B cell (primary cell): ENCODE data around the gene IL31RA. TPM values are rescaled to one million over a fixed set of nuclear protein-coding genes. Genes with fewer than 3 reads are reported as not detected.

ENCODE experiments used
- ATAC-seq: fragments of 200-7000 bp; cut with Tn5 transposase; one replicate; pipeline ENCODE4 v1.10.0; 2021; ENCODE audit warnings: low read depth, mild to moderate bottlenecking, moderate number of reproducible peaks, moderate library complexity
- CTCF ChIA-PET: fragments of 350-600 bp; sonication (Branson Sonifier 250); formaldehyde crosslinking; loops from one replicate; lab custom pipeline; 2021; ENCODE audit warnings: antibody characterized with exemption, inconsistent platforms; lab: Charles Lee
- POLR2A ChIA-PET: fragments of 350-600 bp; sonication (Branson Sonifier 250); formaldehyde crosslinking; loops from one replicate; lab custom pipeline; 2021; ENCODE audit warnings: antibody characterized with exemption; lab: Charles Lee
- DNase-seq: peaks from one replicate; pipeline ENCODE4 v3.0.0; 2013
- H2AFZ ChIP-seq: 2 replicates; pipeline ENCODE4 v1.6.1; 2012; ENCODE audit warnings: mild to moderate bottlenecking, low read depth, low read length; ENCODE audit not compliant: insufficient read depth, poor library complexity, severe bottlenecking
- H3K27ac ChIP-seq, 2 donors: 1 replicate in 1 of 2; 2 replicates in 1 of 2; pipeline ENCODE4 v1.5.1; 2012 to 2013; ENCODE audit warnings: low read length in 2 of 2, mild to moderate bottlenecking in 2 of 2, moderate library complexity in 1 of 2
- H3K27me3 ChIP-seq, 4 experiments: fragments of 200-600 bp in 1 of 4; sonication (generic) in 1 of 4; replicated peaks in 1 of 4; 1 replicate in 2 of 4; 2 replicates in 2 of 4; pipeline versions ENCODE4 v1.6.1 to v1.7.0; 2013 to 2016; ENCODE audit warnings: low read length in 3 of 4, mild to moderate bottlenecking in 2 of 4, mixed read lengths in 1 of 4, moderate library complexity in 1 of 4; ENCODE audit not compliant: insufficient read depth in 4 of 4, control insufficient read depth in 3 of 4; ENCODE audit errors: control extremely low read depth in 1 of 4
- H3K36me3 ChIP-seq, 2 experiments: replicated peaks in 1 of 2; 1 replicate in 1 of 2; 2 replicates in 1 of 2; pipeline versions ENCODE4 v1.6.1 to v1.7.1; 2013; ENCODE audit warnings: low read length in 1 of 2; ENCODE audit not compliant: insufficient read depth in 2 of 2, control insufficient read depth in 1 of 2; ENCODE audit errors: control extremely low read depth in 1 of 2, extremely low read depth in 1 of 2
- H3K4me1 ChIP-seq, 2 donors: fragments of 200-600 bp in 1 of 2; sonication (generic) in 1 of 2; 1 replicate in 1 of 2; 2 replicates in 1 of 2; pipeline versions ENCODE4 v1.5.1 to v1.6.1; 2013 to 2017; ENCODE audit warnings: low read length in 2 of 2; ENCODE audit not compliant: control insufficient read depth in 2 of 2, insufficient read depth in 2 of 2
- H3K4me2 ChIP-seq: replicated peaks from 2 replicates; pipeline ENCODE3; 2012; ENCODE audit warnings: mild to moderate bottlenecking, low read depth, low read length; ENCODE audit not compliant: poor library complexity, severe bottlenecking
- H3K4me3 ChIP-seq, 5 experiments: fragments of 200-600 bp in 1 of 5; sonication (generic) in 1 of 5; 1 replicate in 3 of 5; 2 replicates in 2 of 5; pipeline versions ENCODE4 v1.5.1 to v1.7.0; 2011 to 2016; ENCODE audit warnings: low read length in 4 of 5, mild to moderate bottlenecking in 4 of 5, low read depth in 2 of 5, control low read depth in 1 of 5, moderate library complexity in 1 of 5; ENCODE audit not compliant: insufficient read depth in 1 of 5; ENCODE audit errors: control extremely low read depth in 1 of 5, extremely low read depth in 1 of 5
- H3K79me2 ChIP-seq: fragments of 200-600 bp; sonication (generic); one replicate; pipeline ENCODE4 v1.6.0; 2016; ENCODE audit warnings: low read length; ENCODE audit not compliant: control insufficient read depth, insufficient read depth
- H3K9ac ChIP-seq: fragments of 200-600 bp; sonication (generic); 2 replicates; pipeline ENCODE4 v1.6.1; 2017; ENCODE audit warnings: mild to moderate bottlenecking, low read length, moderate library complexity
- H3K9me3 ChIP-seq, 3 donors: one replicate each; pipeline versions ENCODE4 v1.6.1 to v1.7.1; 2013; ENCODE audit warnings: low read length in 2 of 3; ENCODE audit not compliant: control insufficient read depth in 2 of 3, insufficient read depth in 1 of 3; ENCODE audit errors: control extremely low read depth in 1 of 3
- H4K20me1 ChIP-seq: 2 replicates; pipeline ENCODE4 v1.6.0; 2012; ENCODE audit warnings: mild to moderate bottlenecking, low read length; ENCODE audit not compliant: insufficient read depth, control insufficient read depth, poor library complexity, severe bottlenecking
- H3K27ac Mint-ChIP-seq: one replicate; pipeline ENCODE4 v1.8.0; 2021; ENCODE audit warnings: mixed read lengths
- H3K27me3 Mint-ChIP-seq: one replicate; pipeline ENCODE4 v1.8.0; 2021; ENCODE audit warnings: mixed read lengths
- H3K4me1 Mint-ChIP-seq: one replicate; pipeline ENCODE4 v1.8.0; 2021; ENCODE audit warnings: mixed read lengths
- H3K4me3 Mint-ChIP-seq: one replicate; pipeline ENCODE4 v1.8.0; 2021; ENCODE audit warnings: mixed read lengths
- H3K9me3 Mint-ChIP-seq: one replicate; pipeline ENCODE4 v1.8.0; 2022; ENCODE audit warnings: mixed read lengths; ENCODE audit not compliant: insufficient read depth
- CTCF ChIP-seq: fragments of 200-600 bp; IDR thresholded peaks from one replicate; pipeline ENCODE4 v1.8.0; 2022; ENCODE audit warnings: antibody characterized with exemption, mild to moderate bottlenecking
- EZH2 ChIP-seq: IDR thresholded peaks from 2 replicates; pipeline ENCODE4 v1.6.1; 2012; ENCODE audit warnings: borderline replicate concordance, low read depth, mild to moderate bottlenecking, moderate library complexity, low read length; ENCODE audit not compliant: insufficient read depth, poor library complexity, severe bottlenecking
- WGBS: methylation state at CpG from one replicate; pipeline ENCODE4 v1.1.5; 2013; ENCODE audit warnings: missing lambda C conversion rate; ENCODE audit not compliant: insufficient coverage; 5-methylcytosine and 5-hydroxymethylcytosine counted together
- intact Hi-C: fragments of 100-400 bp; cut with micrococcal nuclease; formaldehyde crosslinking; loops from one replicate; pipeline ENCODE4 v1.10.0; 2022
- polyA plus RNA-seq: library from polyadenylated mRNA; depleted of rRNA; stranded (reverse); fragments of >200 nt; gene quantifications from 2 replicates; pipeline ENCODE4 v1.2.3, GENCODE V29; 2012
- total RNA-seq, 2 donors: library from RNA; stranded (reverse); fragments of 120-200 nt in 1 of 2; gene quantifications; 1 replicate in 1 of 2; 2 replicates in 1 of 2; pipeline versions ENCODE4 v1.2.3 to v1.2.4, GENCODE V29; 2013 to 2022

IL31RA gene
- total and polyA plus RNA-seq, 2 donors (not counting 1 experiment from before 2014, with no cell fraction given), result not detected

- no peak overlapping the region for H3K4me3 ChIP-seq
- Mint-ChIP-seq H3K27me3 (peaks cover 12% of the 10 kb centered on the region), H3K27ac (no peak overlapping the region), H3K4me3 (no peak overlapping the region), H3K9me3 (no peaks in the 10 kb centered on the region), H3K4me1 (peaks cover 15% of the 10 kb centered on the region)
- CTCF ChIA-PET, result interaction anchor here (1.5 kb wide), 1 partner anchor 15 kb away, joined by 8 read pairs; no protein-coding TSS in a partner anchor
- no peak overlapping the region for H3K4me2 ChIP-seq
- no peaks in the 10 kb centered on the region for H4K20me1 ChIP-seq
- no peaks in the 10 kb centered on the region for H3K79me2 ChIP-seq
- no peak overlapping the region for H3K9ac ChIP-seq
- TF ChIP-seq CTCF (no peak), EZH2 (no peak)
- no peaks in the 10 kb centered on the region for H3K9me3 ChIP-seq
- no peak overlapping the region for H3K27ac ChIP-seq
- H2AFZ ChIP-seq, result no peak overlapping the region
- no peaks in the 10 kb centered on the region for H3K36me3 ChIP-seq
- H3K4me1 ChIP-seq, result peaks cover 15% of the 10 kb centered on the region in 2 donors
- DNase-seq (no peak), ATAC-seq (no peak)
- WGBS, result 97% methylated on average over 3 of the region's 5 CpGs
- peaks cover 0 to 8% (median 1%) of the 10 kb centered on the region in 4 experiments for H3K27me3 ChIP-seq
- POLR2A ChIA-PET, result interaction anchor here (0.5 to 0.6 kb wide), 2 partner anchors 1233 to 1358 kb away, joined by 3 to 4 read pairs; no protein-coding TSS in a partner anchor
- intact Hi-C loops, result no loop called here
Observed at GRCh38 chr5:55920784-55921183, 69.6 kb downstream of the IL31RA start.

- Histone ChIP-seq H3K4me3 (no peak overlapping the region), H3K36me3 (no peaks in the 10 kb centered on the region), H3K4me1 (peaks cover 15% of the 10 kb centered on the region in 2 donors), H3K79me2 (no peaks in the 10 kb centered on the region), H3K9ac (no peak overlapping the region), H4K20me1 (no peaks in the 10 kb centered on the region), H3K27me3 (peaks cover 0 to 8% (median 1%) of the 10 kb centered on the region in 4 experiments), H3K27ac (no peak overlapping the region), H3K9me3 (no peaks in the 10 kb centered on the region), H3K4me2 (no peak overlapping the region), H2AFZ (no peak overlapping the region)
- H3K27ac Mint-ChIP-seq, result no peak overlapping the region
- WGBS, result 100% methylated on average over 2 of the region's 4 CpGs
- H3K9me3 Mint-ChIP-seq, result no peaks in the 10 kb centered on the region
- TF ChIP-seq EZH2 (no peak), CTCF (no peak)
- peaks cover 12% of the 10 kb centered on the region for H3K27me3 Mint-ChIP-seq
- no peak overlapping the region for H3K4me3 Mint-ChIP-seq
- peaks cover 15% of the 10 kb centered on the region for H3K4me1 Mint-ChIP-seq
- POLR2A ChIA-PET, result interaction anchor here (0.6 kb wide), 1 partner anchor 1357 kb away, joined by 3 read pairs; no protein-coding TSS in a partner anchor
- CTCF ChIA-PET, result interaction anchor here (1.5 kb wide), 1 partner anchor 14 kb away, joined by 8 read pairs; no protein-coding TSS in a partner anchor
- DNase-seq (no peak), ATAC-seq (no peak)
- intact Hi-C loops, result no loop called here
Observed at GRCh38 chr5:55921617-55922016, 70.5 kb downstream of the IL31RA start.
